Measurements from ENCODE around the gene CCDC54.
"Not testable (repeated sequence)": the region's sequence is repeated elsewhere in the genome, so short reads cannot be mapped to it uniquely, and the experiment has no call there.

The CCDC54 gene

GRCh38 chr3:107377151-107377550 is at the start of gene CCDC54:
CCDC54 (plus strand) TSS chr3:107377439; CDS start chr3:107377588, 149 bp downstream.
- DNase-seq (ENCODE audit: low read depth): peak; percentile 21

GRCh38 chr3:107328069-107328468 is 49.2 kb upstream of the CCDC54 start:
- no peak for DNase-seq (ENCODE audit: low read depth)

- DNase-seq (ENCODE audit: low read depth): no peak
Measured at GRCh38 chr3:107329088-107329487, 48.2 kb upstream of the CCDC54 start.

GRCh38 chr3:107339690-107340089 is 37.5 kb upstream of the CCDC54 start:
- not testable (repeated sequence) for DNase-seq (ENCODE audit: low read depth)

- DNase-seq (ENCODE audit: low read depth): no peak
Measured at GRCh38 chr3:107344722-107345121, 32.5 kb upstream of the CCDC54 start.

- DNase-seq (ENCODE audit: low read depth): no peak
Measured at GRCh38 chr3:107345822-107346405, 31.3 kb upstream of the CCDC54 start.

- no peak for DNase-seq (ENCODE audit: low read depth)
Measured at GRCh38 chr3:107346564-107346963, 30.7 kb upstream of the CCDC54 start.

- DNase-seq (ENCODE audit: low read depth): no peak
Measured at GRCh38 chr3:107347751-107348150, 29.5 kb upstream of the CCDC54 start.

GRCh38 chr3:107356706-107357105 is 20.5 kb upstream of the CCDC54 start:
- DNase-seq (ENCODE audit: low read depth): no peak

- no peak for DNase-seq (ENCODE audit: low read depth)
Measured at GRCh38 chr3:107361633-107362032, 15.6 kb upstream of the CCDC54 start.

GRCh38 chr3:107365051-107365450 is 12.2 kb upstream of the CCDC54 start:
- DNase-seq (ENCODE audit: low read depth): no peak

GRCh38 chr3:107366766-107367165 is 10.5 kb upstream of the CCDC54 start:
- DNase-seq (ENCODE audit: low read depth): no peak

- peak; percentile 64 for DNase-seq (ENCODE audit: low read depth)
Measured at GRCh38 chr3:107367353-107367752, 9.9 kb upstream of the CCDC54 start.

- peak; percentile 19 for DNase-seq (ENCODE audit: low read depth)
Measured at GRCh38 chr3:107368654-107369398, 8.4 kb upstream of the CCDC54 start.

- peak; percentile 40 for DNase-seq (ENCODE audit: low read depth)
Measured at GRCh38 chr3:107369791-107370190, 7.4 kb upstream of the CCDC54 start.

- DNase-seq (ENCODE audit: low read depth): no peak
Measured at GRCh38 chr3:107370907-107371306, 6.3 kb upstream of the CCDC54 start.

GRCh38 chr3:107372506-107372905 is 4.7 kb upstream of the CCDC54 start:
- DNase-seq (ENCODE audit: low read depth): no peak

- no peak for DNase-seq (ENCODE audit: low read depth)
Measured at GRCh38 chr3:107373896-107374295, 3.3 kb upstream of the CCDC54 start.

GRCh38 chr3:107375682-107376081 is 1.6 kb upstream of the CCDC54 start:
- DNase-seq (ENCODE audit: low read depth): no peak

- no peak for DNase-seq (ENCODE audit: low read depth)
Measured at GRCh38 chr3:107382631-107383030, 5.4 kb downstream of the CCDC54 start.

- DNase-seq (ENCODE audit: low read depth): no peak
Measured at GRCh38 chr3:107384428-107384827, 7.2 kb downstream of the CCDC54 start.

- no peak for DNase-seq (ENCODE audit: low read depth)
Measured at GRCh38 chr3:107384907-107385306, 7.7 kb downstream of the CCDC54 start.

- no peak for DNase-seq (ENCODE audit: low read depth)
Measured at GRCh38 chr3:107387555-107387954, 10.3 kb downstream of the CCDC54 start.

All from fibroblast of gingiva (primary cell).